HG02678 (cell line): ENCODE data around the gene UPF2.

ENCODE experiments used
- ATAC-seq: cut with Tn5 transposase; IDR thresholded peaks from one replicate; pipeline ENCODE4 v1.9.1; 2021; ENCODE audit warnings: mild to moderate bottlenecking, moderate library complexity; ENCODE audit not compliant: unreplicated experiment

UPF2 gene

GRCh38 chr10:11870461-11870780, 172.2 kb downstream of the UPF2 start:
- no peak for ATAC-seq
